HG03139 (cell line): ENCODE measurements around the gene NFATC1.
A peak's percentile ranks its signal among the peaks of the same experiment; 100 is the strongest.

Source experiments
- ATAC-seq: cut with Tn5 transposase; IDR thresholded peaks from one replicate; pipeline ENCODE4 v1.9.1; 2021; ENCODE audit not compliant: unreplicated experiment

The NFATC1 gene

DNA sequence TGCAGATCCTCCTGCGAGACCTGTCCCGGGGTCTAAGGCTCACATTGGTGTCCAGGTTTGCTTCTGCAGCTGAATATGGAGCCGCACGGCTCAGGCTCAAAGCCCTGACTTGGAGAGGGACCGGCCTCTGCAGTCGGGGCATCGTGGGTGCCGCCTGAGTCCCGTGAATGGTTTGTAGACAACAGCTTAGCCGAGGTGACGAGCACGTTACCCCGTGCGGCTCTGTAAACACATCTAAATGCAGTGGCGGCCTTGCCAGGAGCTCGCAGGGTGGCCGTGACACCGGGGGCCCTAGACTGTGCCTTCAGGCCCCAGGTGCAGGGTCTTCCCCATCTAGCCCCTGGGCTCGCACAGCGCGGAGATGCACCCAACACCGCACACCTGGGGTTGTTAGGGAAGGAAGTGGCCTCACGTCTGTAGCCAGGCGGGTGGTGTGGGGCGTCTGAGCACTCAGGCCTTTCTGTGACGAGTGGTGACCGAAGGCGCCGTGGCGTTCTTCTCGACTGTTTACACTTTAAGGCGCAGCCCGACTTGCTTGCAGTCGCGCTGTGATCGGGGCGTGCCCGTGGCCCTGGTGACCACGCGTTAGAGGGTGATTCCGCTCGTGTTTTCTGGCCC lies 91.6 kb downstream of the NFATC1 start:
- ATAC-seq, result no peak

- no peak for ATAC-seq
These were observed 92.1 kb downstream of the NFATC1 start for GRCh38 chr18:79487801-79488201.

- ATAC-seq, result no peak
These were observed 92.8 kb downstream of the NFATC1 start for GRCh38 chr18:79488311-79489050.

DNA sequence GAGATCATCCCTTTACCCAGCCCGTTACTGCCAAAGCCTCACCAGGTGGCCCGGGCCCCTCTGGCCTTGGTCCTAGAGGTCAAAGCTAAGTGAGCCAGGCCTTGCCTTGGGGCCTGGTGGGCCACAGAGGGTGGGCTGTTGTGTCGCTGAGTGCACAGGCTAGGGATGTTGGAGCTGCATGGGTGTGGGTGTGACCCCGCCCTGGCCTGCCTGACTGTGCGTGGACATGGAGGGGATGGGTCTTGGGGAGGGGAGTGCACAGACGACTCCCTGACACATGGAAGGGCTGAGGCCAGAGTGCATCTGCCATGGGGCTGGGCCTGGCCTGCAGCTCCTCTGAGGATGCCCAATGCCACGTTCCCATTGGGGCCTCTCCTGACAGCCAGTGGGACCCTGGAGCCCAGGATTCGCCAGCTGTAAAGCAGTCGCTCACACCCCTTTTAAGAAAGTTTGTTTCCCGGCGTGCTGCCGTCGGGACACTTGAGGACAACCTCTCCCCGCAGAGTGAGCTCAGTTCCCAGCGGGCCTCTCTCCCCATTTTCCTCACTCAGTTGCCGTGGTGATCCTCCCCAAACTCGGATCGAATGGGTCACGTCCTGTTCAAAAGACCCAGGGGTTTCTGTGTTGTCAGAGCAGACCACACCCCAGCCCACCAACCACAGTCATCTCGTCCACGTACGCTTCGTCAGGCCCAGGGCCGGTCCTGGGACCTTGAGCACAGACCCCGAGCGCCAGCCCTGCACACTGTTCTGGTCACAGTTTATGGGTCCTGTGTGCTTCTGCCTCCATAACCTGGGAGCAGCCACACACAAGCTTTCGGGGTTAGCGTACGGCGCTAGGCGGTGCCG lies 93.5 kb downstream of the NFATC1 start:
- ATAC-seq, result no peak

GRCh38 chr18:79489899-79490625 lies 94.3 kb downstream of the NFATC1 start:
- ATAC-seq, result no peak

GRCh38 chr18:79490626-79491041 lies 94.9 kb downstream of the NFATC1 start:
- ATAC-seq, result no peak

- no peak for ATAC-seq
These were observed 95.4 kb downstream of the NFATC1 start for GRCh38 chr18:79491081-79491551.

DNA sequence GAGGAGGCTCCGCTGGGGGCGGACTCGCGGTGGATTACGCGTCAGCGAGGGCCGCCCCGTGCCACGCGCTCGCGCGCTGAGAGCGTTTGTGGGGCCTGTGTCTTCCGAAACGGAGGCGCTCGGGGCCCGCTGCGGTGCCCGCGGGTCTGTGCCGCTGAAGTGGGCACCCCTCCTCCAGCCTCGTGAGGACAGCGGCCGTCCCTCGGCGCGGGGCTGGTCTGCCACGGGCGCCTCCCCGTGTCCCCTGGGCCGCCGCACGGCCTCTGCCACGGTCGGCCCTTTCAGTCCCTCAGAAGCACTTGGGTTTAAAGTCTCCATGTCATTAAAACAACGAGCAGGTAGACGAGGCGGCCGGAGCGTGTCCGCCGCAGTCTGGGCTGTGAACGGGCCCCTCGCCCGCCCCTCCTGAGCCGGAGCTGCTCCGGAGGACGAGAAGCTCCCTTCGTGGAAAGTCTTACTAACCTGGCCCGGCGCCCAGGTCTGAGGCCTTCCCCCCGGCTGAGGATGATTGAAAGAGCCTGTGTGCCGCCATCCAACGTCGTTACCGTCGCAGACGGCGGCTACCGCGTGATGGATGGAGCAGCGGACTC lies 97.6 kb downstream of the NFATC1 start:
- no peak for ATAC-seq

DNA sequence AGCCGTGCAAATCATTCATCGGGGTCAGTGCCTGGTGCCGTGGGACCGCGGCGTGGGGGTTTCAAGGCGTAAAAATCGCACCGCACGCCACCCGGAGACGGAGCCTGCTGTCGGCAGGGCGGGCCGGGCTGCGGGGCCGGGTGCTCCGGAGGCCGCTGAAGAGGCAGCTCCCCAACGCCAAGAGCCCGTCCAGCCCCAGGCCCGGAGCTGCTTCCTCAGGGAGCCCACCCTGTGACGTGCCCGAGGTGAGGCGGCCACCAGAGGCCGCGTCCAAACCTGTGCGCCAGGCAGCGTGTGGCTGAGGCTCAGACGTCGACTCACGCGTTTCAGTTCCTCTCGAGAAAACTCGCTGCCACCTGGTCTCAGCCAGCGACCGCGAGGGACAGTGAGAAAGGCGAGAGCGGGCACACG lies 98.1 kb downstream of the NFATC1 start:
- no peak for ATAC-seq

DNA sequence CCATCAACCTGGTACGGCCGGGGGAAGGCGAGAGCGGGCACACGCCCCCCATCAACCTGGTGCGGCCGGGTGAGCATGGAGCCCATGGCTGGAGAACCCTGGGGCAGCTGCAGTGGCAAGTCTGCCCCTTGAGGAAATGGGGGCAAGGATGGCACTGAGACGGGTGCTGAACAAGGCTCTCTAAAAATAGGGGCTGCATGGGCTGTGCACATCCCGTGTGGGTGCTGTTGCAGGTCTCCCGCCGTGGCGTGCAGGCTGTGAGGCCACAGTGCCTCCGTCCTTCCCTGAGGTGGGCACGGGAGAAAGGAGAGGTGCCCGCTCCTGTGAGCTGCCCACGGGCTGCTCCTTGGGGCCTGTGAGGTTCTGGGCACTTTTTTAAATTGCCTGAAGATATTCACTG lies 99.2 kb downstream of the NFATC1 start:
- ATAC-seq, result no peak

GRCh38 chr18:79495591-79496071 lies 99.9 kb downstream of the NFATC1 start:
- ATAC-seq, result no peak

DNA sequence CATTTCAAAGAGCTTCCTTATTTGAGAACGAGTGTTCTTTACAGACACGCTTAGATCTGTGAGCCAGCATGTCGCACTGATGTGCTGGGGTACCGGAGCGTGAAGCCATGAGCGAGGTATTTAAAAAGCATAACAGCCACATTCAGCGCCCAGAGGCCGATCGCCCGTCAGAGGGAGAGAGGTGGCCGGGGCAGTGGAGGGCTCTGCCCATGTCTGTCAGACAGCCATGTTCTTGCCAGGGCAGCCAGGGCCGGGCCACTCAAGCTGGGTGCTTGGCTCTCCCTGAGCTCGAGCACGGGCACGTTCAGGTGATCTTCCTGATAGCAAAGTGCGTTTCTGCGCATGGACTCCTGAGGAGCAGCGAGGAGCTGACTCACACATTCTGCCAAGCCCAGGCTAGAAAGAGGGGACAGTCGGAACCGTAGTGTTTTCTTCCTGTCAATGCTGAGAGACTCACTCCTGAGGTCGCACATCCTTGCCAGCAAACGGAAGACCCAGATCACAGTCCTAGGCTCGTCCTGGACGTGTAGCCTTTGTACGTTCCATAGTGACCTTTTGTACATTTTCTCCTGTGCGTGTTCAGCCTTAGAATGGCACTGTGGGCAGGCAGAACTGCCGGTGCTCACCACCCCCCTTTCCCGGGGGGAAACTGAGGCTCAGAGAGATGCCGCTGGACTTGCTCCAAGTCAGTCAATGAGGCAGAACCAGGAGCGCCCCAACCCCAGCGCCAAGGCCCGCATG lies 100.7 kb downstream of the NFATC1 start:
- no peak for ATAC-seq

GRCh38 chr18:79496978-79497637 lies 101.4 kb downstream of the NFATC1 start:
- ATAC-seq, result peak; percentile 41

- ATAC-seq, result peak; percentile 91
These were observed 101.9 kb downstream of the NFATC1 start for GRCh38 chr18:79497638-79498081.

DNA sequence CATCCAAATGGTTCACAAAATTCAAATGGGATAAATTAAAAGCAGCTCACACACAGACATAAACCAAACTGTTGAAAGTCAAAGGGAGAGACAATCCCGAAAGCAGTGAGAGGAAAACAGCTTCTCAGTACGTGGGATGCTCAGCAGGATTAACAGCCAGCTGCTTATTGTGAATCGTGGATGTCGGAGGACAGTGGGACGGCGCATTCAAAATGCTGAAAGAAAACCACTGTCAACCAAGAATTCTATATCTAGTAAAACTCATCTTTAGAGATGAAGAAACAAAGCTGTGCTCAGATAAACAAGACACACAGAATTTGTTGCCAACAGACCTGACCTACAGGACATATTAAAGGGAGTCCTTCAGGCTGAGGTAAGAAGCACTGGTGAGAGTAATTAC lies 102.9 kb downstream of the NFATC1 start:
- no peak for ATAC-seq

DNA sequence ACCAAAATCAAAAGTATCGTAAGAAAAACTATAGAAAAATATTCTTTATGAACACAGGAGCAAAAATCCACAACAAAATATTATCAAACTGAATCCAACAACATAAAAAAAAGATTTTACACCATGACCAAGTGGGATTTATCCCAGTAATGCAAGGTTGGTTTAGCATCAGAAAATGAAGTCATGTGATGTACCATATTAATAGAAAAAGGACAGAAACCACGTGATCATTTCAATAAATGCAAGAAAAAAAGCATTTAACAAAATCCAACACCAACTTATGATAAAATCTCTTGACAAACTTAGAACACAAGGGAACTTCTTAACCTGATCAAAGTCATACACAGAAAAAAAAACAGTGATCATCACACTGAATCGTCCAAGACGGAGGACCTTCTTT lies 105.3 kb downstream of the NFATC1 start:
- no peak for ATAC-seq

DNA sequence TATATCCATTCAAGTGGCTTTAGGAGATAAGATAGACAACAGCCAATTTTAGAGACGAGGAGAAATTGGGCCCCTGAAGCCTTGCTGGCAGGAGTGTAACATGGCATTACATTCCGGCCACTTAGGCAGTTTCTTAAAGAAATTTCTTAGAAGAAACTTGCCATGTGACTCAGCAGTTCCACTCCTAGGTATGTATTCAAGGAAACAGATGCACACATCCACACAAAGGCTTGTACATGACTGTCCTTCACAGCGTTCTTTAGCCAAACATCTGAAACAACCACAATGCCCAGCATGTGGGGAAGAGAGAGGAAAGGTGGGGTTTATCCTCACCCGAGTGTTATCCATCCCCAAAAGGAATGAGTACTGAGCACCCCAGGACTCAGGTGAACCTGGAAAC lies 107.1 kb downstream of the NFATC1 start:
- ATAC-seq, result no peak

DNA sequence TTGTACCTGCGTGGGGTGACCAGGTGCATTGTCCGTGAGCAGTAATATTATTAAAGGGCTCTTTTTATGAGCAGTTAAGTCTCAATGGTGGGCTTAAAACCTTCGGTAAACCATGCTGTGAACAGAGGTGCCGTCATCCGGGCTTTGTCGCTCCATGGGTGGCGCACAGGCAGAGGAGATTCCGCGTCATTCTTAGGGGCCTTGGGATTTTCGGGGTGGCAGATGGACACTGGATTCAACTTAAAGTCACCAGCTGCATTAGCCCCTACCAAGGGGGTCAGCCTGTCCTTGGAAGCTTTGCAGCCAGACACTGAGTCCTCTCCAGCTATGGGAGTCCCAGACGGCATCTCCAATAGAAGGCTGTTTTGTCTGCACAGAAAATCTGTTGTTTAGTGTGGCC lies 107.7 kb downstream of the NFATC1 start:
- ATAC-seq, result no peak

- ATAC-seq, result no peak
These were observed 108.3 kb downstream of the NFATC1 start for GRCh38 chr18:79504034-79504433.
